ENCODE results near the gene ZNF473.

Gene ZNF473

GRCh38 chr19:50025794-50026549, at the start of gene ZNF473:
Gene ZNF473 (plus strand): TSS chr19:50026005. CDS start chr19:50031083, 5,078 bp downstream.
- peak; percentile 81 for DNase-seq (ENCODE audit: low read depth)

- DNase-seq (ENCODE audit: low read depth), result no peak
Observed at GRCh38 chr19:49976496-49976895, 49.3 kb upstream of the ZNF473 start.

GRCh38 chr19:49977076-49977475, 48.7 kb upstream of the ZNF473 start:
- no peak for DNase-seq (ENCODE audit: low read depth)

- DNase-seq (ENCODE audit: low read depth), result no peak
Observed at GRCh38 chr19:49977881-49978280, 47.9 kb upstream of the ZNF473 start.

GRCh38 chr19:49978324-49978723, 47.5 kb upstream of the ZNF473 start:
- no peak for DNase-seq (ENCODE audit: low read depth)

- DNase-seq (ENCODE audit: low read depth), result no peak
Observed at GRCh38 chr19:49981603-49982593, 43.9 kb upstream of the ZNF473 start.

- DNase-seq (ENCODE audit: low read depth), result peak; percentile 76
Observed at GRCh38 chr19:49983645-49984229, 42.1 kb upstream of the ZNF473 start.

GRCh38 chr19:49984491-49984890, 41.3 kb upstream of the ZNF473 start:
- no peak for DNase-seq (ENCODE audit: low read depth)

- DNase-seq (ENCODE audit: low read depth), result no peak
Observed at GRCh38 chr19:49985871-49986270, 39.9 kb upstream of the ZNF473 start.

- no peak for DNase-seq (ENCODE audit: low read depth)
Observed at GRCh38 chr19:49986354-49986753, 39.5 kb upstream of the ZNF473 start.

- DNase-seq (ENCODE audit: low read depth), result peak; percentile 65
Observed at GRCh38 chr19:49987159-49987698, 38.6 kb upstream of the ZNF473 start.

GRCh38 chr19:49988007-49988406, 37.8 kb upstream of the ZNF473 start:
- no peak for DNase-seq (ENCODE audit: low read depth)

GRCh38 chr19:49988433-49988832, 37.4 kb upstream of the ZNF473 start:
- DNase-seq (ENCODE audit: low read depth), result no peak

GRCh38 chr19:49997709-49998108, 28.1 kb upstream of the ZNF473 start:
- DNase-seq (ENCODE audit: low read depth), result no peak

GRCh38 chr19:49999371-50000010, 26.3 kb upstream of the ZNF473 start:
- DNase-seq (ENCODE audit: low read depth), result no peak

GRCh38 chr19:50000038-50000840, 25.6 kb upstream of the ZNF473 start:
- DNase-seq (ENCODE audit: low read depth), result no peak

- DNase-seq (ENCODE audit: low read depth), result no peak
Observed at GRCh38 chr19:50000841-50001557, 24.8 kb upstream of the ZNF473 start.

- no peak for DNase-seq (ENCODE audit: low read depth)
Observed at GRCh38 chr19:50001775-50002174, 24.0 kb upstream of the ZNF473 start.

GRCh38 chr19:50002386-50002960, 23.3 kb upstream of the ZNF473 start:
- no peak for DNase-seq (ENCODE audit: low read depth)

GRCh38 chr19:50003254-50003788, 22.5 kb upstream of the ZNF473 start:
- DNase-seq (ENCODE audit: low read depth), result no peak
